Measurements from ENCODE around the gene TTC7B.

TTC7B gene

GRCh38 chr14:90571149-90571947 lies 244.9 kb downstream of the TTC7B start:
- DNase-seq, result no peak

GRCh38 chr14:90570461-90570860 lies 245.8 kb downstream of the TTC7B start:
- DNase-seq, result no peak

- DNase-seq, result no peak
Observed at GRCh38 chr14:90569606-90570387, 246.4 kb downstream of the TTC7B start.

- DNase-seq, result no peak
Observed at GRCh38 chr14:90569201-90569600, 247.0 kb downstream of the TTC7B start.

GRCh38 chr14:90568405-90568804 lies 247.8 kb downstream of the TTC7B start:
- no peak for DNase-seq

GRCh38 chr14:90567991-90568390 lies 248.2 kb downstream of the TTC7B start:
- DNase-seq, result no peak

GRCh38 chr14:90567191-90567590 lies 249.0 kb downstream of the TTC7B start:
- no peak for DNase-seq

GRCh38 chr14:90566481-90566880 lies 249.7 kb downstream of the TTC7B start:
- DNase-seq, result no peak

- DNase-seq, result no peak
Observed at GRCh38 chr14:90564496-90564895, 251.7 kb downstream of the TTC7B start.

GRCh38 chr14:90562652-90563051 lies 253.6 kb downstream of the TTC7B start:
- DNase-seq, result no peak

GRCh38 chr14:90561920-90562319 lies 254.3 kb downstream of the TTC7B start:
- DNase-seq, result no peak

- DNase-seq, result no peak
Observed at GRCh38 chr14:90560991-90561390, 255.2 kb downstream of the TTC7B start.

GRCh38 chr14:90560558-90560957 lies 255.7 kb downstream of the TTC7B start:
- DNase-seq, result no peak

- no peak for DNase-seq
Observed at GRCh38 chr14:90559811-90560492, 256.3 kb downstream of the TTC7B start.

- no peak for DNase-seq
Observed at GRCh38 chr14:90558983-90559590, 257.1 kb downstream of the TTC7B start.

- no peak for DNase-seq
Observed at GRCh38 chr14:90558041-90558982, 257.9 kb downstream of the TTC7B start.

- no peak for DNase-seq
Observed at GRCh38 chr14:90557516-90557915, 258.7 kb downstream of the TTC7B start.

- DNase-seq, result no peak
Observed at GRCh38 chr14:90556666-90557450, 259.4 kb downstream of the TTC7B start.

GRCh38 chr14:90556012-90556477 lies 260.2 kb downstream of the TTC7B start:
- DNase-seq, result no peak

- DNase-seq, result no peak
Observed at GRCh38 chr14:90555126-90556011, 260.9 kb downstream of the TTC7B start.
